Transverse colon (tissue), 3 donors: ENCODE measurements around the gene AJM1.

Source experiments
- CTCF ChIP-seq, 5 experiments: fragments of 200-600 bp in 3 of 5; fragments of 450-650 bp in 2 of 5; sonication (generic) in 3 of 5; IDR thresholded peaks; 1 replicate in 2 of 5; 2 replicates in 3 of 5; pipeline ENCODE4 v1.5.1; 2016 to 2017; ENCODE audit warnings: antibody characterized with exemption in 5 of 5, inconsistent platforms in 3 of 5, mild to moderate bottlenecking in 2 of 5, moderate library complexity in 1 of 5
- POLR2A ChIP-seq: fragments of 450-650 bp; IDR thresholded peaks from one replicate; pipeline ENCODE4 v1.6.1; 2016; ENCODE audit warnings: antibody characterized with exemption, mild to moderate bottlenecking, moderate library complexity

GRCh38 chr9:136850866-136851775 is 8.8 kb downstream of the AJM1 start:
- TF ChIP-seq CTCF (IDR thresholded peaks at IDR 0.05) (no peak), POLR2A (no peak)
